ENCODE data around the gene BMF. TPM values are rescaled to one million over a fixed set of nuclear protein-coding genes. Genes with fewer than 3 reads are reported as not detected.
A peak's percentile ranks its signal among the peaks of the same experiment; 100 is the strongest.

BMF gene
- total RNA-seq, 1 donor from 2014 or later, result 7.4 TPM

- peak; percentile 100 for DNase-seq (ENCODE audit: low read depth)
These were observed 39.2 kb downstream of the BMF start for GRCh38 chr15:40069178-40070165.

- no peak for DNase-seq (ENCODE audit: low read depth)
These were observed 40.6 kb downstream of the BMF start for GRCh38 chr15:40067921-40068624.

DNA sequence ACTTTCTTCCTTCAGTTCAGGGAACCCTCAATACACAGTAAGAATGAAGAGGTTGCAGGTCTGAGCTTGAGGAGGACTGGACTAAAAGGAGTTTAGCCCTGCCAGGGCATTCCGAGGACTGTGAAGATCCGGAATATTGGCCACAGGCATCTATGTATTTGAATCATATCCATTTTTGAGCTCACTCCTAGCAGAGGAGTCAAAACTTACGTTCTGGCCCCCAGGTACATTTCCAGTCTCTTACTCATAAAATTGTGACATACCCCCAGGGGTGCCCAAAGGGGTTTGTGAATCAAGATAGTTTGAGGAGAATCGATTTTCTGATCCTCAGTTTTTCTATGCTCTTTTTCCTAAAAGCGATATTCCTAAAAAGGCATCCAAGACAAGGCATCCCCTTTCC lies 42.1 kb downstream of the BMF start:
- no peak for DNase-seq (ENCODE audit: low read depth)

GRCh38 chr15:40065166-40065565 lies 43.5 kb downstream of the BMF start:
- DNase-seq (ENCODE audit: low read depth), result peak; percentile 46

- peak; percentile 64 for DNase-seq (ENCODE audit: low read depth)
These were observed 44.3 kb downstream of the BMF start for GRCh38 chr15:40064231-40064894.

DNA sequence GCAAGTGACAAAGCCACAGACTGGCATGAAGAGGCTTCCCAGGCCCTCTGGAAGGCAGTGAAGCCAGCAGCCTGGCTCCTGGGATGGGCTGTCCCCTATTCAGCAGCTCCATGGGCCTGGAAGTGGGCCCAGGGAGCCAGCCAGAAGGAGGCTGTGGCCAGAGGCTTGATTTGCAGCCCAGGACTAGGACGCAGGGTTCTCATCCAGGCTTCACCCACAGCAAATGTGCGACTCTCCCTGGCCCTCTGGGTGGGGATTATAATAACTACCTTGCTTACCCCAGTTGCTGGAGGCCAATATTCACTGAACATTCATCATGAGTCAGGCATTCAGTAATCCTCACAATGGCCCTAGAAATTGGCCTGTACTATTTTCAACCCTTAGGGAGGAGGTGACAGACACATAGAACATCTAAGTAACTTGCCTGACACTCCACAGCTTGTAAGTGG lies 45.1 kb downstream of the BMF start:
- DNase-seq (ENCODE audit: low read depth), result peak; percentile 97

- DNase-seq (ENCODE audit: low read depth), result no peak
These were observed 45.7 kb downstream of the BMF start for GRCh38 chr15:40062816-40063562.

DNA sequence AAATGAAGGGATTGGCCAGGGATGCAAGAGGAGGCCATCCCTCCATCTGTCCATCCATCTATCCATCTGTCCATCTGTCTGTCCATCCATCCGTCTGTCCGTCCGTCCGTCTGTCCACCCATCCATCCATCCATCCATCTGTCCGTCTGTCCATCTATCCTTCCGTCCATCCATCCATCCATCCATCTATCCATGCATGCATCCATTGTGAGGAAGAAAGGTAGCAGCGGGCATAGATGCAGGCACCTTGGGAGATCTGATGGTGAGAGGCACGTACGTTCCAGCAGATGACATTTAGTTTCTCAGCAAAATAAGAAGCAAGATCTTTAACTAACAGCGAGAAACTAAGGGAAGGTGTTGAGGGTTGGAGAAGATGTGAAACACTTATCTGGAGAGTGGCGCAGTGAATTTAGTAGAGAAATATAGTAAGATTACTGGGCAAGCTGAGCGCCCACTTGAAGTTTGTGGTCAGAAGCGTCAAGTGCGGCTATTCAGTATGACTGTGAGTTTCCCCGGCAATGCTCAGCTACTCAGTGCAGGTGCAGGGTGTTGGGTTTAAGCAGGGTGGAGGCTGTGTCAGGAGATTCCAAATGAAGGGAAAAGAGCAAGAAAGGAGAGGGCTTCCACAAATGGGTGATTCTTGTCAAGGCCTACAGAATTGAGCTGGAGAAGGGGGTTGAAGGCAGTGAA lies 47.3 kb downstream of the BMF start:
- no peak for DNase-seq (ENCODE audit: low read depth)

- DNase-seq (ENCODE audit: low read depth), result no peak
These were observed 48.3 kb downstream of the BMF start for GRCh38 chr15:40060236-40060961.

DNA sequence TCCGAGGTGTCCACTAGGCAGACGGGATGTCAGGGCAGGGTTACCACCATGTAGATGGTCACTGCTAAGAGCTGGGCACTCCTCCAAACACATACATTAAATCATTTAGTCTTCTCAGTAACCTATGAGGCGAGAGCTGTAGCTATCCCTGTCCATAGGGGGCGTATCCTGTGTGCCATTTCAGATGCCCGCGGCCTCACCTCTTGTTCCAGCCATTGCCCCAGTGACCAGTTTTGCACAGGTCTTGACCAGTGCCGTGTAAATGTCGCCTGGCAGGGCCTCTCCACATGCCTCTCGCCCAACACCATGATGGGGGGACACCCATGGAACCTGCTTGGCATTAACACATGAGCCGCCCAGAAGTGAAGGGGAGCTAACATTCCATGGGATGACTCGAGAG lies 48.9 kb downstream of the BMF start:
- no peak for DNase-seq (ENCODE audit: low read depth)

GRCh38 chr15:40058476-40059140 lies 50.1 kb downstream of the BMF start:
- no peak for DNase-seq (ENCODE audit: low read depth)

DNA sequence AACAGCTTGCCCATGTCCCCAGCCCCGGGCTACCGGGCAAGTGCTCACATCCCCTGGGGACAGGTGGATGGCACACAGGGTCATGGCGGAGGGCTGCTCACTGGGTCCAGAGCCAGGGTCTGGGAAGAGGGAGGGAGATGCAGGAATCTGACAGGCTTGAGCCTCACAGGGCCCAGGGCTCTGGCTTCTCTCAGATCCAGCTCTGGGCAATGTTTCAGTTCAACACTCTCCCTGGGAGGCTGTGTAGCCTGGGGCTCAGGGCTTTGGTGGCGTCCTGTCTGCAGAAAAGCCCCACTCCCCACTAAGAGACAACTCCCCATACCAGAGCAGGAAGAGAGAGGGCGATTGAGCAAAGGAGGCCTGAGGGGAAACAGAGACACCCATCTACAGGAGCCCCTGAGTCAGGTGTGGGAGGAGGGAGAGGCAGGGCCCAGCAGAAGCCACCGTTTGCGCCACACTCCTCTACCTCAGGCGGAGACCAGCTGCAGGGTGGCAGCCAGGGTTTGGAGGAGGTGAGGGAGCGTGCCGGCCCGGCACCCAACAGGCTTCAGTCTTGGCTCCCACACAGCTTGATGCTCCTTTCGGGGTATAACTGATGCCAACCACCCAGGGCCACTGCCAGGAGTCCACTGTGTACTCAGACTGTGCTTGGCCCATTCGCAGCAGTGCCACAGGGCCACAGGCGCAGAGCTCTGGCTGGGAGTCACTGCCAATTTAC lies 52.9 kb downstream of the BMF start:
- no peak for DNase-seq (ENCODE audit: low read depth)

DNA sequence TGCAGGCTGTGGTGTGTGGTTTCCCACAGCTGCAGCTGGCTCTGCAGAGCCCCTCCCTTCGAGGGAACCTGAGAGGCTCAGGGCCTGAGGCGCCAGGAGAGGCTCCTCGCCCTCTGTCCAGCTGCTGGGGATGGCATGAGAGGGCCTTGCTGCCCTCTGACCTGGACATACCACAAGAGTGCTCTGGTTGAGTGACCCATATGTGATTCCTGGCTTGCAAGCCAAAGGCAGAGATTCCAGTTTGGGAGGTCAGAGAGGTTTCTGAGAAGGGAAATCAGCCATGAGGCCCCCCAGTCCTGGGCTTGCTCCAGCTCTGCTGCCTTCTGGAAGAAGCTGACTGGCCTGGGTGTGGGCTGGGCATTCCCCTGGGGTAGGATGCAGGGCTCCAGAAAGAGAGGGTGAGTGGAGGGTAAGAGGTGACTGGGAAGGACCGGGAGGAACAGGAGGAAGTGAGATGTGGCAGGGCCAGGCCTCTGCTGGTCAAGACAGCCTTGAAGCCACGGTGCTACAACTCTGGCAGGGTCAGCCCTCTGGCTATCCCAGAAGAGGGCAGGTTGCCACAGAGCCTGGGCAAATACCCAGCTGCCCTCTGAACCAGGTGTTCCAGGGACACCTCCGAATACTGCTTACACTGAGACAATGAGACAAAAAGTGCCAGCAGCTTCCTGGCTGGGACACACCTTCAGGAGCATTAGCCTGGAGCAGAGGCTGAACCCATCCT lies 53.7 kb downstream of the BMF start:
- DNase-seq (ENCODE audit: low read depth), result peak; percentile 98

DNA sequence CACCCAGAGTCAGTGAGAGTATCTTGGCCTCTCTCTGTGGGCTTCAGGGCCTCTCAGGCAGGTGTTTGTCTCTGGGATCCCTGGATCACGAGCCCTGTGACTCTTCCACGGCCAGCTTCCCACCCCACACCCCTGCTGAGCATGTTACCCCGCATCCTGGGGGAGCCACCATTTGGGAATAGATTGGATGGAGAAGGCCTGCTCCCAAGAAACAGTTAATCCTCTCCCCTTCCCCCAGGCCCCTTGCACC lies 54.1 kb downstream of the BMF start:
- DNase-seq (ENCODE audit: low read depth), result no peak

GRCh38 chr15:40053831-40054604 lies 54.7 kb downstream of the BMF start:
- no peak for DNase-seq (ENCODE audit: low read depth)

GRCh38 chr15:40053079-40053830 lies 55.4 kb downstream of the BMF start:
- no peak for DNase-seq (ENCODE audit: low read depth)

GRCh38 chr15:40052604-40053003 lies 56.1 kb downstream of the BMF start:
- no peak for DNase-seq (ENCODE audit: low read depth)
